Measurements from ENCODE around the gene CTDSP1. TPM values are rescaled to one million over a fixed set of nuclear protein-coding genes. Genes with fewer than 3 reads are reported as not detected.

Gene CTDSP1
- total and polyA plus RNA-seq, 8 donors: 43.3 to 188 (median 108) TPM

DNA sequence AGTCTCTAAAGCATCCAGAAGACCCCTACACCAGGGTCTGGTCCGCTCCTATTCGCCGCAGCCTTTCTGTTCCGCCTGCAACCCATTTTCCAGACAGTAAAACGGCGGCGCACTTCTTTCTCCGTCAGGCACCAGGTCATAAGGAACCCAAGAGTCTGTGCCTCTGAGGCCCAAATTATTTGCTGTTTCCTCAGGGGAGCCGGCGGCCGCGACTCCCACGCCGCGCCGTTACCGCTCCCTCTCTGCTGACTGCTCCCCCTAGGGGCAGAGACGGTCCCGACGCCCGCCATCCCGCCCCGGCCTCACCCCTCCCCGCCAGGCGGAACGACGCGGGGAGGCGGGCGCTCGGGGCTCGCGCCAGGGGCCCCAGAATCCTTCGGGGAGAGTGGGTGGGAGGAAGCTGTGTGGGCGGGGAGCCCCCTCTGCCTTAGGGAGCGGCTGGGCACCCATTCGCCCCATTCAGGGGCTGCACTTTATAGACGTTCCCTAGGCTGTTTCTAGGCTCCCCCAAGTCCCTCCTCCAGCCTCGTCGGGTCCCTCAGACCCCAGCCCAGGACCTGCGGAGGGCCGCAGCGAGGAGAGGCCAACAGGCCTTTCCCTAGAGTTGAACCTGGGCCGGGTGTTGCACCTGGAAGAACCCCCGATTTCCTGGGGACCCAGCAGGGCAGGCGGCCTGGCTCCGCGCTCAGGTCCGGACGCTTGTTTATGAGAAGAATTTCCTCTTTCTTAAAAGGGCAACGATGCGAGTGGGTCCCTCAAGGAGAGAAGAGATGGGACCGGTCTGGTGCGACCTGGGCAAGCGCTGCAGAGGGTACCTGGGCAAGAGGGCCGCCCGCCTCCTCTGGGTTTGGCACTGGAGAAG lies 3.6 kb upstream of the CTDSP1 start:
- DNase-seq: peak; percentile 95 to 98
- Histone ChIP-seq H3K27ac (peak overlapping the region; percentile 98 to 100 (median 100)), H3K36me3 (no peaks in the 10 kb centered on the region), H3K27me3 (no peaks in the 10 kb centered on the region), H3K4me1 (peaks cover 25 to 53% (median 41%) of the 10 kb centered on the region in 4 donors), H3K4me3 (peak overlapping the region; percentile 74 to 97 (median 94)), H3K9me3 (no peaks in the 10 kb centered on the region)
- TF ChIP-seq EP300 (IDR thresholded peaks at IDR 0.05) (no peak), POLR2AphosphoS5 (IDR thresholded peaks at IDR 0.05) (peak; percentile 65 to 85 (median 76)), POLR2A (IDR thresholded peaks at IDR 0.05) (peak in 1 of 4 donors; percentile 28)
- TF ChIP-seq, protein P1, sequence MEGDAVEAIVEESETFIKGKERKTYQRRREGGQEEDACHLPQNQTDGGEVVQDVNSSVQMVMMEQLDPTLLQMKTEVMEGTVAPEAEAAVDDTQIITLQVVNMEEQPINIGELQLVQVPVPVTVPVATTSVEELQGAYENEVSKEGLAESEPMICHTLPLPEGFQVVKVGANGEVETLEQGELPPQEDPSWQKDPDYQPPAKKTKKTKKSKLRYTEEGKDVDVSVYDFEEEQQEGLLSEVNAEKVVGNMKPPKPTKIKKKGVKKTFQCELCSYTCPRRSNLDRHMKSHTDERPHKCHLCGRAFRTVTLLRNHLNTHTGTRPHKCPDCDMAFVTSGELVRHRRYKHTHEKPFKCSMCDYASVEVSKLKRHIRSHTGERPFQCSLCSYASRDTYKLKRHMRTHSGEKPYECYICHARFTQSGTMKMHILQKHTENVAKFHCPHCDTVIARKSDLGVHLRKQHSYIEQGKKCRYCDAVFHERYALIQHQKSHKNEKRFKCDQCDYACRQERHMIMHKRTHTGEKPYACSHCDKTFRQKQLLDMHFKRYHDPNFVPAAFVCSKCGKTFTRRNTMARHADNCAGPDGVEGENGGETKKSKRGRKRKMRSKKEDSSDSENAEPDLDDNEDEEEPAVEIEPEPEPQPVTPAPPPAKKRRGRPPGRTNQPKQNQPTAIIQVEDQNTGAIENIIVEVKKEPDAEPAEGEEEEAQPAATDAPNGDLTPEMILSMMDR (IDR thresholded peaks at IDR 0.05): peak in 6 of 7 experiments; percentile 48 to 97 (median 93)
- intact Hi-C loops (cut with DNase I; ENCODE audit: low total_unique reads): loop anchor here (10.0 kb wide), 1 partner anchor 91 kb away; no protein-coding TSS in a partner anchor
- WGBS, 5 donors: 0 to 2% (median 1%) methylated on average over 28 to 57 of the region's 57 CpGs

DNA sequence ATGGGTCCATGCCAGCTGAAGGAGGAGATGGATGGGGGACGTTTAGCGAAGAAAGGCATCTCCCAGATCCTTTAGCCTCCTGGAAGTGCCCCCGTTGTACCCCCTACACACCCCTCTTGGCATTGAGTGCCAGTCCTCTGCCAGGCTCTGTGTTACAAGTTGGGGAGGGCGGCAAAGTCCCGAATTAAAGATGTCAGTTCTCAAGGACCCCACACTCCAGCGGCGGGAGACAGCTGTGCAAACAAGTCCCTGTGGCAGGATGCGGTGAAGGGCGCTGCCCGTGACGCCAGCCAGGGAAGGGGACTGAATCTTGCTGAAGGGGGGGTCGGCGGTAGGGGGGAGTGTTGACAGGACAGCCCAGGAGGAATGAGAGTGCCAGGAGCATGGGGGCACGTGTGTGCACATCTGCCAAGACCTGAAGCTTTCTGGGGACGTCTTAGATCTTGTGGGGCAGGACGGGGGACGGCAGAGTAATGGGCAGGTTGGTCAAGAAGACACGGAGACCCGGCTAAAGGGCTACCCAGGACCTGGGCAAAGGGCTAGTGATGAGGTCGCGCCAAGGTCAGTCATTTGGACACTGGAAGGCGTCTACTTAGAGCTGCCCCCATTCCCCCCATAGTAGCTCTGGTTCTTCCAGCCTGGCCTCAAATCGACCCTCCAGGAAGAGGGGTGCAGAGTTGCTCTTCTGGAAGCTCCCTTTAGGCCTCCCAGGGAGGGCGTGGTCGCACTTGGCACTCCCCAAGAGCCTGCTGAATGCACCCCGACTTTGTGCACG lies 2.8 kb upstream of the CTDSP1 start:
- Histone ChIP-seq H3K4me1 (peaks cover 33 to 61% (median 49%) of the 10 kb centered on the region in 4 donors), H3K27me3 (no peaks in the 10 kb centered on the region), H3K36me3 (peaks cover 3 to 7% (median 6%) of the 10 kb centered on the region in 4 donors), H3K9me3 (no peaks in the 10 kb centered on the region), H3K27ac (peak overlapping the region; percentile 98 to 100 (median 100)), H3K4me3 (peak overlapping the region; percentile 74 to 97 (median 94))
- intact Hi-C loops (cut with DNase I; ENCODE audit: low total_unique reads): loop anchor here (10.0 kb wide), 1 partner anchor 92 kb away; no protein-coding TSS in a partner anchor
- peak in 1 of 3 donors; percentile 37 for TF ChIP-seq POLR2AphosphoS5 (IDR thresholded peaks at IDR 0.05)
- TF ChIP-seq, protein P1 (IDR thresholded peaks at IDR 0.05): no peak
- WGBS, 5 donors: 0 to 1% (median 0%) methylated on average over 22 to 27 of the region's 27 CpGs
- DNase-seq: peak; percentile 78 to 94

DNA sequence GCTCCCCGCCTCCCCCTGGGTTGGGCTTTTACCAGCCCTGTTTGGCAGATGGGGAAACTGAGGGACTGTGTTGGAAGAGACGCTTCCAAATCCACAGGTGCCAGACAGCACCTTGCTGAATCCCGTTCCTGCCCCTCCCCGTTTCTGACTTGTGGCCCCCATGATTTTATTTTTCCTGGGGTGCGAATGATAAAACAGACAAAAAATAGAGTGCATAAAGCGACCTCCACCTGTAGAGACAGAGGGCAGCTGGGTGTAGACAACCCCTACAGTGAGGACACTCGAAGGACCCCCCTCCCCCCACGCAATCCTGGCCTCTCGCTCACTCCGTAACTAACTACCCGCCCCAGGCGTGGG lies 2.2 kb upstream of the CTDSP1 start:
- no peak for DNase-seq

More for the DNA sequence above, 2.2 kb upstream of the CTDSP1 start:
- Histone ChIP-seq H3K4me3 (peak overlapping the region; percentile 74 to 97 (median 94)), H3K9me3 (no peaks in the 10 kb centered on the region), H3K4me1 (peaks cover 39 to 67% (median 55%) of the 10 kb centered on the region in 4 donors), H3K36me3 (peaks cover 9 to 13% (median 11%) of the 10 kb centered on the region in 4 donors), H3K27me3 (no peaks in the 10 kb centered on the region), H3K27ac (peak overlapping the region; percentile 98 to 100 (median 100))
- 1 to 4% (median 3%) methylated on average over 11 to 12 of the region's 12 CpGs for WGBS, 5 donors
- intact Hi-C loops (cut with DNase I; ENCODE audit: low total_unique reads): loop anchor here (10.0 kb wide), 1 partner anchor 93 kb away; no protein-coding TSS in a partner anchor
- TF ChIP-seq POLR2A (IDR thresholded peaks at IDR 0.05) (peak in 1 of 4 donors; percentile 42), POLR2AphosphoS5 (IDR thresholded peaks at IDR 0.05) (no peak), EP300 (IDR thresholded peaks at IDR 0.05) (no peak)
- TF ChIP-seq, protein P1 (IDR thresholded peaks at IDR 0.05): no peak
